ENCODE measurements around the gene ARAP1.

Gene ARAP1

GRCh38 chr11:72743321-72744221 lies 8.6 kb downstream of the ARAP1 start:
- DNase-seq (ENCODE audit: low read depth in 2 of 2): no peak

- no peak for DNase-seq (ENCODE audit: low read depth in 2 of 2)
Measured at GRCh38 chr11:72742513-72743320, 9.5 kb downstream of the ARAP1 start.

GRCh38 chr11:72741849-72742512 lies 10.2 kb downstream of the ARAP1 start:
- DNase-seq (ENCODE audit: low read depth in 2 of 2): no peak

- DNase-seq (ENCODE audit: low read depth in 2 of 2): no peak
Measured at GRCh38 chr11:72741429-72741833, 10.8 kb downstream of the ARAP1 start.

- DNase-seq (ENCODE audit: low read depth in 2 of 2): no peak
Measured at GRCh38 chr11:72740562-72741428, 11.4 kb downstream of the ARAP1 start.

GRCh38 chr11:72740060-72740424 lies 12.2 kb downstream of the ARAP1 start:
- DNase-seq (ENCODE audit: low read depth in 2 of 2): no peak

- no peak for DNase-seq (ENCODE audit: low read depth in 2 of 2)
Measured at GRCh38 chr11:72739240-72740059, 12.8 kb downstream of the ARAP1 start.

- DNase-seq (ENCODE audit: low read depth in 2 of 2): no peak
Measured at GRCh38 chr11:72738199-72739141, 13.7 kb downstream of the ARAP1 start.

- no peak for DNase-seq (ENCODE audit: low read depth in 2 of 2)
Measured at GRCh38 chr11:72737336-72737735, 14.9 kb downstream of the ARAP1 start.

GRCh38 chr11:72736452-72737069 lies 15.6 kb downstream of the ARAP1 start:
- peak; percentile 34 to 39 for DNase-seq (ENCODE audit: low read depth in 2 of 2)

GRCh38 chr11:72735495-72736027 lies 16.6 kb downstream of the ARAP1 start:
- no peak for DNase-seq (ENCODE audit: low read depth in 2 of 2)

GRCh38 chr11:72732329-72732728 lies 19.9 kb downstream of the ARAP1 start:
- no peak for DNase-seq (ENCODE audit: low read depth in 2 of 2)

- DNase-seq (ENCODE audit: low read depth in 2 of 2): no peak
Measured at GRCh38 chr11:72730737-72731136, 21.5 kb downstream of the ARAP1 start.

GRCh38 chr11:72730243-72730642 lies 22.0 kb downstream of the ARAP1 start:
- DNase-seq (ENCODE audit: low read depth in 2 of 2): no peak

- no peak for DNase-seq (ENCODE audit: low read depth in 2 of 2)
Measured at GRCh38 chr11:72727521-72727920, 24.7 kb downstream of the ARAP1 start.

- DNase-seq (ENCODE audit: low read depth in 2 of 2): no peak
Measured at GRCh38 chr11:72726266-72727220, 25.7 kb downstream of the ARAP1 start.

- no peak for DNase-seq (ENCODE audit: low read depth in 2 of 2)
Measured at GRCh38 chr11:72725724-72726028, 26.5 kb downstream of the ARAP1 start.

All from activated CD4-positive, alpha-beta T cell treated with anti-CD3 and anti-CD28 coated beads for 24 hours (primary cell).